Erythroblast (primary cell): ENCODE data around the gene CNGB1.

Experiments used
- GATA1 ChIP-seq: IDR thresholded peaks from 2 replicates; pipeline ENCODE4 v1.6.1; 2011; ENCODE audit warnings: low read depth, mild to moderate bottlenecking, control low read depth, low read length, moderate library complexity
- POLR2A ChIP-seq: IDR thresholded peaks from 2 replicates; pipeline ENCODE4 v1.6.1; 2011; ENCODE audit warnings: mild to moderate bottlenecking, low read length

- TF ChIP-seq POLR2A (no peak), GATA1 (no peak)
Observed at GRCh38 chr16:58001781-58002415, 31.0 kb upstream of the CNGB1 start.
